HepG2 (cell line): ENCODE data around the gene TPX2. TPM values are rescaled to one million over a fixed set of nuclear protein-coding genes. Genes with fewer than 3 reads are reported as not detected.

Experiments
- DNMT1 ChIP-seq: sonication (generic); formaldehyde crosslinking; IDR thresholded peaks from 2 replicates; pipeline ENCODE4 v1.5.1; 2020; ENCODE audit warnings: mild to moderate bottlenecking, missing genetic modification reagents
- E2F2 ChIP-seq: sonication (generic); formaldehyde crosslinking; IDR thresholded peaks from 2 replicates; pipeline ENCODE4 v1.4.0; 2020; ENCODE audit warnings: missing genetic modification reagents, borderline replicate concordance
- ELF4 ChIP-seq: sonication (generic); formaldehyde crosslinking; IDR thresholded peaks from 2 replicates; pipeline ENCODE4 v1.5.0; 2020; ENCODE audit warnings: missing genetic modification reagents, mild to moderate bottlenecking, moderate library complexity, borderline replicate concordance
- HOXA7 ChIP-seq: sonication (generic); formaldehyde crosslinking; IDR thresholded peaks from 2 replicates; pipeline ENCODE4 v1.8.1; 2022; ENCODE audit warnings: mild to moderate bottlenecking, missing genetic modification reagents, moderate library complexity
- NFAT5 ChIP-seq: sonication (generic); formaldehyde crosslinking; IDR thresholded peaks from 2 replicates; pipeline ENCODE4 v1.4.0; 2020; ENCODE audit warnings: missing genetic modification reagents
- PHF20 ChIP-seq: sonication (generic); formaldehyde crosslinking; IDR thresholded peaks from 2 replicates; pipeline ENCODE4 v1.5.0; 2020; ENCODE audit warnings: mild to moderate bottlenecking, missing genetic modification reagents
- SRSF4 ChIP-seq: fragments of 200-400 bp; formaldehyde crosslinking; IDR thresholded peaks from one replicate; pipeline ENCODE4 v1.6.1; 2018; ENCODE audit warnings: mild to moderate bottlenecking, low read depth, low read length, moderate library complexity; ENCODE audit not compliant: poor library complexity, severe bottlenecking
- UBTF ChIP-seq: sonication (generic); formaldehyde crosslinking; IDR thresholded peaks from 2 replicates; pipeline ENCODE4 v1.4.0; 2020; ENCODE audit warnings: mild to moderate bottlenecking, missing genetic modification reagents
- ZNF558 ChIP-seq: sonication (generic); formaldehyde crosslinking; IDR thresholded peaks from 2 replicates; pipeline ENCODE4 v1.9.0; 2022; ENCODE audit warnings: mild to moderate bottlenecking, missing genetic modification reagents, borderline replicate concordance
- polyA plus RNA-seq, 8 experiments: library from polyadenylated mRNA; depleted of rRNA in 3 of 8; stranded (reverse) in 7 of 8; unstranded in 1 of 8; fragments of >200 nt; fragmentation: Illumina TruSeq in 4 of 8; extraction: Trizol in 4 of 8; gene quantifications; 2 replicates each; pipeline versions ENCODE4 v1.2.1 to v1.2.3, GENCODE V29; 2011 to 2016; ENCODE audit warnings: low read depth in 4 of 8, missing spikeins in 1 of 8, mixed read lengths in 1 of 8; ENCODE audit not compliant: insufficient read depth in 1 of 8
- total RNA-seq, 5 experiments: library from RNA; depleted of rRNA; stranded (reverse); fragments of >200 nt; fragmentation: Illumina TruSeq; extraction: Trizol; gene quantifications; 2 replicates each; pipeline ENCODE4 v1.2.3, GENCODE V29; 2016; ENCODE audit warnings: low read depth in 1 of 5

The TPX2 gene
- total and polyA plus RNA-seq, 2 of the 13 experiments (the other 11 are each of a cell fraction or from before 2014, with no cell fraction given), result 34.3 to 124 TPM

GRCh38 chr20:31720486-31721407, 18.3 kb upstream of the TPX2 start (continued):
- TF ChIP-seq NFAT5 (CRISPR knock-in tag), result 0 out of 2 replicates have a peak, but pooled peaks have one; percentile 63
- TF ChIP-seq ZNF558, result no peak
- TF ChIP-seq DNMT1 (CRISPR knock-in tag), result no peak
- TF ChIP-seq UBTF (CRISPR knock-in tag), result peak; percentile 85
- no peak for TF ChIP-seq HOXA7 (CRISPR knock-in tag)
- TF ChIP-seq ELF4, result peak; percentile 61; the same call in 1 of the 2 replicates
- peak; percentile 62; the same call in 1 of the 2 replicates for TF ChIP-seq E2F2 (CRISPR knock-in tag)
- TF ChIP-seq SRSF4, result no peak
- 0 out of 2 replicates have a peak, but pooled peaks have one; percentile 11 for TF ChIP-seq PHF20 (CRISPR knock-in tag)
